ENCODE results near the gene ANKFY1. TPM values are rescaled to one million over a fixed set of nuclear protein-coding genes. Genes with fewer than 3 reads are reported as not detected.

ANKFY1 gene
- polyA plus RNA-seq, 1 of the 3 experiments (the other 2 are of a cell fraction): 29.6 TPM

DNA sequence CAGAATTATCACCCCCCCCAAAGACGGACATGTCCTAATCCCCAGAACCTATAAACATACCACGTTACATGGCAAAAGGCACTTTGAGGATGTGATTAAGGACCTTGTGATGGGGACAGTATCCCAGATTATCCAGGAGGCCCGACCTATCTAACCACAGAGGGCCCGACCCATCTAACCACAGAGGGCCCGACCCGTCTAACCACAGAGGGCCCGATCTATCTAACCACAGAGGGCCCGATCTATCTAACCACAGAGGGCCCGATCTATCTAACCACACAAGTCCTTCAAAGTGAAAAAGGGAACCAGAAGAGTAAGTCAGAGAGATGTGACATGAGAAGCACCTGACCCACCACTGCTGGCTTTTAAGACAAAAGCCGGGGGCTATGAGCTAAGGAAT, 56.8 kb downstream of the ANKFY1 start:
- no peak for DNase-seq
- no peaks in the 10 kb centered on the region for H3K9me2 ChIP-seq
- no peak overlapping the region for H3K4me2 ChIP-seq
- ChIA-PET CTCF (interaction anchor here (1.0 to 1.2 kb wide), 3 partner anchors 9 to 209 kb away, joined by 3 to 4 read pairs (median 3); no protein-coding TSS in a partner anchor), POLR2A (no interaction called here)
- H3K9ac ChIP-seq: no peak overlapping the region
- no peak overlapping the region for H3K4me3 ChIP-seq (ENCODE audit: low read depth in 2 of 2, low read length in 1 of 2)
- TF ChIP-seq GATA2 (CRISPR knock-in tag; IDR thresholded peaks at IDR 0.05) (no peak), TCF12 (IDR thresholded peaks at IDR 0.05) (no peak)
- 0 out of 2 replicates have a peak, but pooled peaks cover 6% of the 10 kb centered on the region for H4K20me1 ChIP-seq (ENCODE audit: insufficient read depth)
- H3K4me1 ChIP-seq (ENCODE audit: control insufficient read depth in 1 of 2, insufficient read depth in 2 of 2, low read depth in 1 of 2, low read length in 1 of 2): peaks cover 0 to 15% of the 10 kb centered on the region in 2 experiments; a peak in 2 of 4 replicates
- H3K9me3 ChIP-seq: no peaks in the 10 kb centered on the region
- H2AFZ ChIP-seq (ENCODE audit: low read depth): no peak overlapping the region
- WGBS (ENCODE audit: low lambda C conversion rate): 93% methylated on average over 7 of the region's 10 CpGs
- H3K79me2 ChIP-seq (ENCODE audit: insufficient read depth): peaks cover 38% of the 10 kb centered on the region
- H3K27me3 ChIP-seq (ENCODE audit: insufficient read depth): no peaks in the 10 kb centered on the region
- peak overlapping the region in 1 of 2 experiments; percentile 94; a peak in 1 of 4 replicates for H3K27ac ChIP-seq (ENCODE audit: low read depth in 2 of 2, low read length in 1 of 2)
- H3F3A ChIP-seq (replicated peaks; ENCODE audit: insufficient read depth): peaks cover 33% of the 10 kb centered on the region
- H3K36me3 ChIP-seq (replicated peaks in 1 of 2; ENCODE audit: control insufficient read depth in 1 of 2, insufficient read depth in 2 of 2, low read length in 1 of 2): peaks cover 36 to 45% of the 10 kb centered on the region in 2 experiments

DNA sequence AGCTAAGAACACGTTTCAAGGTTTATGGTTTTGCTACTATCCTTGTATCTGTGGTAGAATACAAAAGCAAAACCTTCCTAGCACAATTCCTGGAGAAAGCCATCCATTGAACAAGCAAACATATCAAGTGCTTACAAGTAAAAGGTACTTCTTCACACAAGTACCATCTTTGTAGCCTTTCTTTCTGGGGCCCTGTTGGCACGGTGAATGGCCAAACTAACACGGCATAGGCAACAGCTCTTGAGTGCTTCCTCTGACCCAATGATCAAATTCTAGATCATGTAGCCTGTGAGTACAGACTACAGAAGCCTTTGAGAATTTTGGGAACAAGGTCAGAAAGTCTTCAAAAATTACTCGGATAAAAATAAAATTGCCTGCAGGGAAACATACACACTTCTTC, 57.9 kb downstream of the ANKFY1 start:
- H3K4me2 ChIP-seq: no peak overlapping the region
- H3K36me3 ChIP-seq (replicated peaks in 1 of 2; ENCODE audit: control insufficient read depth in 1 of 2, insufficient read depth in 2 of 2, low read length in 1 of 2): peaks cover 36 to 45% of the 10 kb centered on the region in 2 experiments
- 73% methylated on average over 4 of the region's 4 CpGs for WGBS (ENCODE audit: low lambda C conversion rate)
- H3K27ac ChIP-seq (ENCODE audit: low read depth in 2 of 2, low read length in 1 of 2): peak overlapping the region in 1 of 2 experiments; percentile 94; a peak in 2 of 4 replicates
- DNase-seq: no peak
- H4K20me1 ChIP-seq (ENCODE audit: insufficient read depth): 0 out of 2 replicates have a peak, but pooled peaks cover 6% of the 10 kb centered on the region
- no peaks in the 10 kb centered on the region for H3K27me3 ChIP-seq (ENCODE audit: insufficient read depth)
- H3K4me1 ChIP-seq (ENCODE audit: control insufficient read depth in 1 of 2, insufficient read depth in 2 of 2, low read depth in 1 of 2, low read length in 1 of 2): peaks cover 0 to 15% of the 10 kb centered on the region in 2 experiments; a peak in 2 of 4 replicates
- no peak overlapping the region for H2AFZ ChIP-seq (ENCODE audit: low read depth)
- peaks cover 33% of the 10 kb centered on the region for H3F3A ChIP-seq (replicated peaks; ENCODE audit: insufficient read depth)
- ChIA-PET CTCF (interaction anchor here (1.0 kb wide), 1 partner anchor 99 kb away, joined by 3 read pairs; no protein-coding TSS in a partner anchor), POLR2A (interaction anchor here (0.6 kb wide), 1 partner anchor 63 kb away, joined by 5 read pairs; no protein-coding TSS in a partner anchor)
- no peaks in the 10 kb centered on the region for H3K9me2 ChIP-seq
- H3K79me2 ChIP-seq (ENCODE audit: insufficient read depth): peaks cover 28% of the 10 kb centered on the region
- no peak for TF ChIP-seq ELF1 (IDR thresholded peaks at IDR 0.05)
- TF ChIP-seq NFIC (IDR thresholded peaks at IDR 0.05; ENCODE audit: borderline replicate concordance): no peak
- no peak for TF ChIP-seq CHD2 (IDR thresholded peaks at IDR 0.05; ENCODE audit: low read length, partially characterized antibody)
- no peak for TF ChIP-seq RFX5 (IDR thresholded peaks at IDR 0.05; ENCODE audit: low read length)
- no peak for TF ChIP-seq POLR2AphosphoS5 (IDR thresholded peaks at IDR 0.05; ENCODE audit: low read depth, low read length)
- TF ChIP-seq, protein P1, sequence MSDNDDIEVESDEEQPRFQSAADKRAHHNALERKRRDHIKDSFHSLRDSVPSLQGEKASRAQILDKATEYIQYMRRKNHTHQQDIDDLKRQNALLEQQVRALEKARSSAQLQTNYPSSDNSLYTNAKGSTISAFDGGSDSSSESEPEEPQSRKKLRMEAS (IDR thresholded peaks at IDR 0.05; ENCODE audit: low read depth): no peak
- TF ChIP-seq, protein P2, sequence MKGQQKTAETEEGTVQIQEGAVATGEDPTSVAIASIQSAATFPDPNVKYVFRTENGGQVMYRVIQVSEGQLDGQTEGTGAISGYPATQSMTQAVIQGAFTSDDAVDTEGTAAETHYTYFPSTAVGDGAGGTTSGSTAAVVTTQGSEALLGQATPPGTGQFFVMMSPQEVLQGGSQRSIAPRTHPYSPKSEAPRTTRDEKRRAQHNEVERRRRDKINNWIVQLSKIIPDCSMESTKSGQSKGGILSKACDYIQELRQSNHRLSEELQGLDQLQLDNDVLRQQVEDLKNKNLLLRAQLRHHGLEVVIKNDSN (IDR thresholded peaks at IDR 0.05; ENCODE audit: borderline replicate concordance, low read depth): no peak
- no peak for TF ChIP-seq TCF12 (IDR thresholded peaks at IDR 0.05)
- no peak for TF ChIP-seq RAD21 (IDR thresholded peaks at IDR 0.05; ENCODE audit: low read length)
- TF ChIP-seq, protein P3, sequence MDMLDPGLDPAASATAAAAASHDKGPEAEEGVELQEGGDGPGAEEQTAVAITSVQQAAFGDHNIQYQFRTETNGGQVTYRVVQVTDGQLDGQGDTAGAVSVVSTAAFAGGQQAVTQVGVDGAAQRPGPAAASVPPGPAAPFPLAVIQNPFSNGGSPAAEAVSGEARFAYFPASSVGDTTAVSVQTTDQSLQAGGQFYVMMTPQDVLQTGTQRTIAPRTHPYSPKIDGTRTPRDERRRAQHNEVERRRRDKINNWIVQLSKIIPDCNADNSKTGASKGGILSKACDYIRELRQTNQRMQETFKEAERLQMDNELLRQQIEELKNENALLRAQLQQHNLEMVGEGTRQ (IDR thresholded peaks at IDR 0.05; ENCODE audit: borderline replicate concordance, low read depth, low read length): no peak
- no peak for TF ChIP-seq GATA2 (CRISPR knock-in tag; IDR thresholded peaks at IDR 0.05)
- TF ChIP-seq SIN3A (IDR thresholded peaks at IDR 0.05; ENCODE audit: borderline replicate concordance, low read depth, low read length): no peak
- TF ChIP-seq, protein P4, sequence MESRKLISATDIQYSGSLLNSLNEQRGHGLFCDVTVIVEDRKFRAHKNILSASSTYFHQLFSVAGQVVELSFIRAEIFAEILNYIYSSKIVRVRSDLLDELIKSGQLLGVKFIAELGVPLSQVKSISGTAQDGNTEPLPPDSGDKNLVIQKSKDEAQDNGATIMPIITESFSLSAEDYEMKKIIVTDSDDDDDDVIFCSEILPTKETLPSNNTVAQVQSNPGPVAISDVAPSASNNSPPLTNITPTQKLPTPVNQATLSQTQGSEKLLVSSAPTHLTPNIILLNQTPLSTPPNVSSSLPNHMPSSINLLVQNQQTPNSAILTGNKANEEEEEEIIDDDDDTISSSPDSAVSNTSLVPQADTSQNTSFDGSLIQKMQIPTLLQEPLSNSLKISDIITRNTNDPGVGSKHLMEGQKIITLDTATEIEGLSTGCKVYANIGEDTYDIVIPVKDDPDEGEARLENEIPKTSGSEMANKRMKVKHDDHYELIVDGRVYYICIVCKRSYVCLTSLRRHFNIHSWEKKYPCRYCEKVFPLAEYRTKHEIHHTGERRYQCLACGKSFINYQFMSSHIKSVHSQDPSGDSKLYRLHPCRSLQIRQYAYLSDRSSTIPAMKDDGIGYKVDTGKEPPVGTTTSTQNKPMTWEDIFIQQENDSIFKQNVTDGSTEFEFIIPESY (IDR thresholded peaks at IDR 0.05; ENCODE audit: borderline replicate concordance, low read depth): no peak
- TF ChIP-seq GABPA (IDR thresholded peaks at IDR 0.05; ENCODE audit: low read depth): no peak
- H3K4me3 ChIP-seq (ENCODE audit: low read depth in 2 of 2, low read length in 1 of 2): no peak overlapping the region
- no peak overlapping the region for H3K9ac ChIP-seq
- H3K9me3 ChIP-seq: no peaks in the 10 kb centered on the region

Data from SK-N-SH (cell line).